Kidney (tissue), 14 donors: ENCODE measurements around the gene FGGY. TPM values are rescaled to one million over a fixed set of nuclear protein-coding genes. Genes with fewer than 3 reads are reported as not detected.

Experiments used
- DNase-seq, 5 donors: peaks; one replicate each; pipeline ENCODE4 v3.0.0-alpha.2; 2013 to 2020
- FAIRE-seq: peaks from 2 replicates; lab custom pipeline; 2012; peaks lifted over from hg19 to GRCh38; lab: Jason Lieb, UNC
- H3K27ac ChIP-seq, 2 donors: one replicate each; pipeline ENCODE4 v1.7.0; 2013; ENCODE audit warnings: low read depth in 2 of 2, low read length in 2 of 2, inconsistent platforms in 1 of 2
- H3K27me3 ChIP-seq: one replicate; pipeline ENCODE4 v1.7.1; 2013; ENCODE audit warnings: low read length, inconsistent platforms; ENCODE audit not compliant: control insufficient read depth, insufficient read depth
- H3K36me3 ChIP-seq, 3 donors: one replicate each; pipeline versions ENCODE4 v1.7.0 to v1.7.1; 2013; ENCODE audit warnings: low read length in 3 of 3, control low read depth in 1 of 3, inconsistent platforms in 1 of 3; ENCODE audit not compliant: insufficient read depth in 3 of 3, control insufficient read depth in 2 of 3
- H3K4me1 ChIP-seq, 3 donors: one replicate each; pipeline versions ENCODE4 v1.7.0 to v1.7.1; 2013; ENCODE audit warnings: low read length in 3 of 3, inconsistent platforms in 1 of 3, low read depth in 1 of 3; ENCODE audit not compliant: control insufficient read depth in 2 of 3, insufficient read depth in 2 of 3
- H3K4me3 ChIP-seq, 3 donors: one replicate each; pipeline versions ENCODE4 v1.7.0 to v1.8.1; 2013; ENCODE audit warnings: low read length in 3 of 3, control low read depth in 1 of 3, inconsistent platforms in 1 of 3
- H3K9ac ChIP-seq, 3 donors: one replicate each; pipeline versions ENCODE4 v1.7.0 to v1.7.1; 2013; ENCODE audit warnings: low read length in 3 of 3, control low read depth in 1 of 3, inconsistent platforms in 1 of 3
- H3K9me3 ChIP-seq, 3 donors: one replicate each; pipeline versions ENCODE4 v1.7.0 to v1.7.1; 2013; ENCODE audit warnings: low read length in 3 of 3, control low read depth in 1 of 3, inconsistent platforms in 1 of 3; ENCODE audit not compliant: control insufficient read depth in 2 of 3, insufficient read depth in 1 of 3
- intact Hi-C: fragments of 100-400 bp; cut with DNase I; formaldehyde crosslinking; loops from one replicate; pipeline ENCODE4 v1.11.1; 2022
- polyA plus RNA-seq: library from polyadenylated mRNA; stranded (reverse); fragments of 350-450 nt; fragmentation: Illumina TruSeq; extraction: RNeasy Lipid Tissue Mini Kit (QIAGEN cat#74804); gene quantifications from one replicate; pipeline ENCODE4 v1.2.3, GENCODE V29; 2014; ENCODE audit warnings: low read depth, low replicate concordance; ENCODE audit not compliant: insufficient read depth
- total RNA-seq: library from RNA; stranded (reverse); fragmentation: NEBNext Ultra II Directional; extraction: Animal tissue kit (Norgen Biotek cat#: 25700); gene quantifications from one replicate; pipeline ENCODE4 v1.2.1, GENCODE V29; 2021
- TF ChIP-seq, protein P1 (sequence below): IDR thresholded peaks from 3 replicates; pipeline ENCODE4 v1.5.1; 2012; ENCODE audit warnings: mild to moderate bottlenecking, moderate library complexity, borderline replicate concordance; ENCODE audit not compliant: insufficient read depth; ENCODE audit errors: extremely low read depth
- donor health status: control.
- donor health status: control.
- donor health status: control.
- donor health status: control.
- donor health status: control.
- donor health status: DM: yes; HTN: yes; CAD: no.
- donor health status: Normal renal cell carcinoma (clear cell type).

FGGY gene
- total and polyA plus RNA-seq, 2 donors from 2014 or later = 11.2 to 31.0 TPM

DNA sequence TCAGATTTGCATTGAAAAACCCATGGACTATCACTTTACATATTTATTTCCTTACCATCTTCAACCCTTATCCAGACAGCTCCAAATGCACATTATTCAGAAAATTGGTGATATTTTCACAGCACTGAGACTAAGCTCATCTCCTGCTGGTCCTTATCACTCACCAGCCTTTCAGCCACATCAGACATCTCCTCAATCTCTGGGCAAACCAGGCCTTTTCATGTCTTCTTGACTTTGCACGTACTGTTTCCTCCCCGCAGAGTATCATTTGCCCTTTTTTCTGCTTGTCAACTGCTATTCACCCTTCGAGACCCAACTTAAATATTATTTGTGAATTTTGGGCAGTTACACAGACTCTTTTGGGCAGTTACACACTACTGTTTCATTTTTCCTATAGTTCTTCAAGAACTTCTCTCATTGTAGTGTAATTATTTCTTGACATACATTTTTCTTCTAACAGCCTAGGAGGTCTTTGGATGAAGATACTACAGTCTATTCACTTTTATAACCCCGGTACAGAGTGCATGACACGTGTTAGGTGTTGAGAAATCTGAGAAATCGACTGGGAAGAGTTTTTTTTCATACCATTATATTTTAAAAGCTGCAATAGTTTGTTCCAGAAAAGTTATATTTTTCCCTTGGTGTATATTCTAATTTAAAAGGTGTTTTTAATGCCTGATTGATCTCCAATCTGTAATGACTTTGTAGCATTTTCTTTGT is 98.0 kb downstream of the FGGY start:
- no peak for DNase-seq
- no peak for FAIRE-seq
- Histone ChIP-seq H3K27ac (no peak overlapping the region), H3K9ac (no peak overlapping the region), H3K27me3 (no peaks in the 10 kb centered on the region), H3K36me3 (no peaks in the 10 kb centered on the region), H3K4me1 (peaks cover 4 to 18% (median 15%) of the 10 kb centered on the region in 3 donors), H3K9me3 (no peaks in the 10 kb centered on the region), H3K4me3 (no peak overlapping the region)
- intact Hi-C loops = no loop called here
- TF ChIP-seq, protein P1, sequence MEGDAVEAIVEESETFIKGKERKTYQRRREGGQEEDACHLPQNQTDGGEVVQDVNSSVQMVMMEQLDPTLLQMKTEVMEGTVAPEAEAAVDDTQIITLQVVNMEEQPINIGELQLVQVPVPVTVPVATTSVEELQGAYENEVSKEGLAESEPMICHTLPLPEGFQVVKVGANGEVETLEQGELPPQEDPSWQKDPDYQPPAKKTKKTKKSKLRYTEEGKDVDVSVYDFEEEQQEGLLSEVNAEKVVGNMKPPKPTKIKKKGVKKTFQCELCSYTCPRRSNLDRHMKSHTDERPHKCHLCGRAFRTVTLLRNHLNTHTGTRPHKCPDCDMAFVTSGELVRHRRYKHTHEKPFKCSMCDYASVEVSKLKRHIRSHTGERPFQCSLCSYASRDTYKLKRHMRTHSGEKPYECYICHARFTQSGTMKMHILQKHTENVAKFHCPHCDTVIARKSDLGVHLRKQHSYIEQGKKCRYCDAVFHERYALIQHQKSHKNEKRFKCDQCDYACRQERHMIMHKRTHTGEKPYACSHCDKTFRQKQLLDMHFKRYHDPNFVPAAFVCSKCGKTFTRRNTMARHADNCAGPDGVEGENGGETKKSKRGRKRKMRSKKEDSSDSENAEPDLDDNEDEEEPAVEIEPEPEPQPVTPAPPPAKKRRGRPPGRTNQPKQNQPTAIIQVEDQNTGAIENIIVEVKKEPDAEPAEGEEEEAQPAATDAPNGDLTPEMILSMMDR = no peak

DNA sequence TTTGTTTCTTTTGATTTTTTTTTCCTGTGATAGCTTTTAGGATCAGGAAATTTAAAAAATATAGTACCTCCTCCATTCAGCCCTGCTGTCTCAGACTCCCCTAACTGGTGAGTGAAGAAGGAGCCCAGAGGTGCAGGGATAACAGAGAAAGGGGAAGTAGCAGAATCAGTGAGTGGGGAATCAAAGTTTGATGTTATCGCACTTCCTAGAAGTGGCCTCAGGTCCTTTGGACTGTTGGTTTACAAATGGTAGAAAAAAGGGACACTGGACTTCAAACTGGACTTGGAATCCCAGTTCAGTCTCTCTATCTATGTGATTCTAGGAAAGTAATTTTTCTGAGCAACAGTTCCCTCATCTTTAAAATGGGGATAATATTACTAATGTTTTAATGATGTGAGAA is 99.5 kb downstream of the FGGY start:
- H3K36me3 ChIP-seq = no peaks in the 10 kb centered on the region
- H3K4me3 ChIP-seq = no peak overlapping the region
- no peak for DNase-seq
- intact Hi-C loops = no loop called here
- H3K9me3 ChIP-seq = no peaks in the 10 kb centered on the region
- no peak for FAIRE-seq
- TF ChIP-seq, protein P1 = no peak
- H3K27me3 ChIP-seq = no peaks in the 10 kb centered on the region
- H3K4me1 ChIP-seq = peaks cover 2 to 18% (median 15%) of the 10 kb centered on the region in 3 donors
- no peak overlapping the region for H3K9ac ChIP-seq
- no peak overlapping the region for H3K27ac ChIP-seq

DNA sequence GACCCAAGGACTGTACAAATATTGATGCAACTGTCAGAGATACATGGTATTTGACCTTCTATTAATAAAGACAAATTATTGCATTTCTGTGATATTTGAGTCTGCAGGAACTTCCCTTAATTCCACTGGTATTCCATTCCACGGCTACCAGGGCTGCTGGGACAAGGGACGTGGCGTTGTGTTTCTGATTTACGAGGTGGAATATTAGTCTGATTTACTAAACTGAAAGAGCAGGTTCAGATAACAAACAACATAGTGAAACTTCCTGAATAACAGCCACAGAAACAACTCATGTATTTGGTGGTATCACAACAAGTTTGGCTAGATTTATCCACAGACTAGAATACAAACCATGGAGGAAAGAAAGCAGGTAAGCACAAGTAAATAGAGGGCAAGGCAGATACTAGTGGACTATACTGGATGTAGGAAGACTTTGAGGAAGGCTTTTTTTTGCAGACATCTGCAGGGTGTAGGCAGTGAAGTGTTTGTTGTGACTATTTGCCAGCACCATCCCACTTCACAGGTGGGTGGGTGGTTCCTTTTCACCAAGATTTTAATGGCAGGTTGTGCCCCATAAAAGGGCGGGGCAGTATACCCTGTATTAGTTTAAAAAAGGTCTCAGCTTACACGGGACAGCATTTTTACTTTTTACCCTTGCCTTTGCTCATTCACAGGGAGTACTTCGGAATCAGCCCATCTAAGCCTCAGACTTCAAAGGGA is 100.4 kb downstream of the FGGY start:
- H3K27ac ChIP-seq = no peak overlapping the region
- H3K9ac ChIP-seq = no peak overlapping the region
- no peak for FAIRE-seq

More for the DNA sequence above, 100.4 kb downstream of the FGGY start:
- Histone ChIP-seq H3K27me3 (no peaks in the 10 kb centered on the region), H3K9me3 (no peaks in the 10 kb centered on the region), H3K36me3 (no peaks in the 10 kb centered on the region), H3K4me1 (peaks cover 2 to 18% (median 15%) of the 10 kb centered on the region in 3 donors), H3K4me3 (no peak overlapping the region)
- intact Hi-C loops = no loop called here
- DNase-seq = peak in 2 of 5 donors; percentile 55
- TF ChIP-seq, protein P1 = no peak
